Panc1 (cell line): ENCODE results near the gene SLC1A2. TPM values are rescaled to one million over a fixed set of nuclear protein-coding genes. Genes with fewer than 3 reads are reported as not detected.

Experiments
- ATAC-seq: fragments of 200-7000 bp; cut with Tn5 transposase; 2 replicates; pipeline ENCODE4 v1.9.1; 2020; ENCODE audit warnings: mild to moderate bottlenecking, moderate library complexity
- BruUV-seq: library from RNA; stranded (reverse); fragments of 400-500 nt; replicated peaks from 2 replicates; lab custom pipeline; 2021; lab: Mats Ljungman, UMichigan
- CTCF ChIA-PET: fragments of 300-600 bp; sonication (Branson Sonifier 250); formaldehyde crosslinking; loops from one replicate; lab custom pipeline; 2022; ENCODE audit warnings: antibody characterized with exemption; lab: Charles Lee
- POLR2A ChIA-PET: fragments of 300-600 bp; sonication (Branson Sonifier 250); formaldehyde crosslinking; loops from one replicate; lab custom pipeline; 2022; ENCODE audit warnings: antibody characterized with exemption; lab: Charles Lee
- DNase-seq: peaks from one replicate; pipeline ENCODE4 v3.0.0-alpha.2; 2010; ENCODE audit warnings: low read depth, low spot score
- H3K27ac ChIP-seq: 2 replicates; pipeline ENCODE4 v1.5.1; 2011; ENCODE audit warnings: mild to moderate bottlenecking, low read length, inconsistent platforms
- H3K27me3 ChIP-seq: fragments of 200-500 bp; sonication (Bioruptor generic); 2 replicates; pipeline ENCODE4 v1.6.0; 2014; ENCODE audit warnings: low read length, inconsistent platforms; ENCODE audit not compliant: control insufficient read depth, insufficient read depth
- H3K36me3 ChIP-seq: fragments of 200-500 bp; sonication (Bioruptor generic); 2 replicates; pipeline ENCODE4 v1.5.1; 2014; ENCODE audit warnings: inconsistent platforms, mild to moderate bottlenecking, low read length, moderate library complexity; ENCODE audit not compliant: control insufficient read depth, insufficient read depth
- H3K4me1 ChIP-seq: 2 replicates; pipeline ENCODE4 v1.5.1; 2011; ENCODE audit warnings: inconsistent platforms, mild to moderate bottlenecking, low read length, moderate library complexity; ENCODE audit not compliant: control insufficient read depth, insufficient read depth
- H3K4me3 ChIP-seq, 2 experiments: 2 replicates each; pipeline ENCODE4 v1.5.1; 2011 to 2012; ENCODE audit warnings: low read depth in 2 of 2, low read length in 2 of 2, mild to moderate bottlenecking in 2 of 2, inconsistent platforms in 1 of 2, moderate library complexity in 1 of 2
- H3K9me3 ChIP-seq: fragments of 200-500 bp; sonication (Bioruptor generic); 2 replicates; pipeline ENCODE4 v1.5.1; 2014; ENCODE audit warnings: low read depth, mild to moderate bottlenecking, inconsistent platforms, low read length, moderate library complexity; ENCODE audit not compliant: control insufficient read depth, insufficient read depth
- CTCF ChIP-seq: fragments of 450-650 bp; IDR thresholded peaks from 2 replicates; pipeline ENCODE4 v1.5.1; 2017; ENCODE audit warnings: mild to moderate bottlenecking
- POLR2AphosphoS5 ChIP-seq: IDR thresholded peaks from 2 replicates; pipeline ENCODE4 v1.6.1; 2012; ENCODE audit warnings: mild to moderate bottlenecking, low read depth, low read length, moderate library complexity
- REST ChIP-seq, 2 experiments: IDR thresholded peaks; 2 replicates each; pipeline ENCODE4 v1.6.1; 2011 to 2012; ENCODE audit warnings: low read depth in 2 of 2, control low read depth in 1 of 2, low read length in 1 of 2, mild to moderate bottlenecking in 1 of 2, moderate library complexity in 1 of 2; ENCODE audit not compliant: insufficient read depth in 1 of 2
- SIN3A ChIP-seq: IDR thresholded peaks from 2 replicates; pipeline ENCODE4 v1.6.1; 2012; ENCODE audit warnings: low read depth, mild to moderate bottlenecking, low read length, moderate library complexity, borderline replicate concordance; ENCODE audit not compliant: insufficient read depth
- TCF7L2 ChIP-seq: IDR thresholded peaks from 2 replicates; pipeline ENCODE4 v1.6.1; 2011; ENCODE audit warnings: mild to moderate bottlenecking, low read depth, low read length, inconsistent platforms
- in situ Hi-C: cut with HindIII; loops from 2 replicates; pipeline ENCODE4 v1.10.0; 2016; ENCODE audit warnings: low sequenced_read_pairs, low pct_unique_long_range_greater_than_20kb
- intact Hi-C: fragments of 100-400 bp; cut with micrococcal nuclease; formaldehyde crosslinking; loops from one replicate; pipeline ENCODE4 v1.10.0; 2022; ENCODE audit not compliant: unreplicated experiment
- total RNA-seq: library from RNA; stranded (reverse); gene quantifications from one replicate; pipeline ENCODE4 v1.2.1, GENCODE V29; 2021; ENCODE audit not compliant: unreplicated experiment

Gene SLC1A2
- total RNA-seq, 1 experiment from 2014 or later, result 0.21 TPM

GRCh38 chr11:35243774-35244173 lies 175.6 kb downstream of the SLC1A2 start:
- Histone ChIP-seq H3K9me3 (no peaks in the 10 kb centered on the region), H3K4me3 (no peak overlapping the region), H3K27me3 (no peaks in the 10 kb centered on the region), H3K36me3 (no peaks in the 10 kb centered on the region), H3K27ac (no peak overlapping the region), H3K4me1 (no peaks in the 10 kb centered on the region)
- no peak for TF ChIP-seq POLR2AphosphoS5
- TF ChIP-seq TCF7L2, result no peak
- no peak for TF ChIP-seq SIN3A
- ATAC-seq (no peak), DNase-seq (no peak)
- CTCF ChIA-PET, result no interaction called here
- POLR2A ChIA-PET, result no interaction called here
- in situ Hi-C loops (no loop called here), intact Hi-C loops (no loop called here)
- no TSS peak for BruUV-seq

GRCh38 chr11:35242412-35243242 lies 176.7 kb downstream of the SLC1A2 start:
- TF ChIP-seq TCF7L2 (no peak), REST (IDR thresholded peaks at IDR 0.05; ENCODE audit: insufficient read depth in 1 of 2, low read depth in 2 of 2, low read length in 1 of 2) (no peak)
- DNase-seq (no peak), ATAC-seq (no peak)
- ChIA-PET POLR2A (no interaction called here), CTCF (interaction anchor here (0.7 kb wide), 1 partner anchor 104 kb away, joined by 3 read pairs; no protein-coding TSS in a partner anchor)
- no peak overlapping the region for H3K4me3 ChIP-seq
- no peaks in the 10 kb centered on the region for H3K4me1 ChIP-seq
- in situ Hi-C loops (no loop called here), intact Hi-C loops (no loop called here)
- H3K9me3 ChIP-seq, result no peaks in the 10 kb centered on the region
- BruUV-seq, result no TSS peak
- no peak overlapping the region for H3K27ac ChIP-seq
- no peaks in the 10 kb centered on the region for H3K27me3 ChIP-seq
- no peaks in the 10 kb centered on the region for H3K36me3 ChIP-seq

GRCh38 chr11:35241531-35241930 lies 177.8 kb downstream of the SLC1A2 start:
- Histone ChIP-seq H3K4me3 (no peak overlapping the region), H3K4me1 (no peaks in the 10 kb centered on the region; the same call in 1 of the 2 replicates), H3K27ac (peak overlapping the region; percentile 8; the same call in 1 of the 2 replicates), H3K9me3 (no peaks in the 10 kb centered on the region), H3K36me3 (no peaks in the 10 kb centered on the region), H3K27me3 (no peaks in the 10 kb centered on the region)
- intact Hi-C loops (no loop called here), in situ Hi-C loops (no loop called here)
- DNase-seq (no peak), ATAC-seq (no peak)
- no peak for TF ChIP-seq SIN3A
- no peak for TF ChIP-seq TCF7L2
- no peak for TF ChIP-seq POLR2AphosphoS5
- no peak for TF ChIP-seq CTCF
- TF ChIP-seq REST (IDR thresholded peaks at IDR 0.05; ENCODE audit: insufficient read depth in 1 of 2, low read depth in 2 of 2, low read length in 1 of 2), result no peak
- CTCF ChIA-PET, result interaction anchor here (0.7 kb wide), 1 partner anchor 105 kb away, joined by 3 read pairs; no protein-coding TSS in a partner anchor
- POLR2A ChIA-PET, result no interaction called here
- BruUV-seq, result no TSS peak
